ENCODE measurements around the gene ACOT7.

DNA sequence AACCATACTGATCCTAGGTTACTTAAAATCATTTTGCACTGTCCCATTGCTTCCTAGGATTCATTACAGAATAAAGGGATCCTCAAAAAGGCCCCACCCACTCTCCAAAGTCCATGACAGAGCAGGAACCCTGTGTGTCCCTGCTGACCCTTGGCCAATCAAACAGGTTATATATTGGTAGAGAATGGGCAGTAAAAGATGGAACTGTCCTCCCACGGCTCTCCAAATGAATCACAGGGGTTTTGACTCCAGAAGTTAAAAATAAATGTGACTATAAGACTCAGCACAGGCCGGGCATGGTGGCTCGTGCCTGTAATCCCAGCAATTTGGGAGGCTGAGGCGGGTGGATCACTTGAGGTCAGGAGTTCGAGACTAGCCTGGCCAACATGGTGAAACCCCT is 65.5 kb downstream of the ACOT7 start:
- TF ChIP-seq, protein P1, sequence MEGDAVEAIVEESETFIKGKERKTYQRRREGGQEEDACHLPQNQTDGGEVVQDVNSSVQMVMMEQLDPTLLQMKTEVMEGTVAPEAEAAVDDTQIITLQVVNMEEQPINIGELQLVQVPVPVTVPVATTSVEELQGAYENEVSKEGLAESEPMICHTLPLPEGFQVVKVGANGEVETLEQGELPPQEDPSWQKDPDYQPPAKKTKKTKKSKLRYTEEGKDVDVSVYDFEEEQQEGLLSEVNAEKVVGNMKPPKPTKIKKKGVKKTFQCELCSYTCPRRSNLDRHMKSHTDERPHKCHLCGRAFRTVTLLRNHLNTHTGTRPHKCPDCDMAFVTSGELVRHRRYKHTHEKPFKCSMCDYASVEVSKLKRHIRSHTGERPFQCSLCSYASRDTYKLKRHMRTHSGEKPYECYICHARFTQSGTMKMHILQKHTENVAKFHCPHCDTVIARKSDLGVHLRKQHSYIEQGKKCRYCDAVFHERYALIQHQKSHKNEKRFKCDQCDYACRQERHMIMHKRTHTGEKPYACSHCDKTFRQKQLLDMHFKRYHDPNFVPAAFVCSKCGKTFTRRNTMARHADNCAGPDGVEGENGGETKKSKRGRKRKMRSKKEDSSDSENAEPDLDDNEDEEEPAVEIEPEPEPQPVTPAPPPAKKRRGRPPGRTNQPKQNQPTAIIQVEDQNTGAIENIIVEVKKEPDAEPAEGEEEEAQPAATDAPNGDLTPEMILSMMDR (conservative IDR thresholded peaks at IDR 0.05; ENCODE audit: low read depth, low read length) = no peak
- TF ChIP-seq EZH2 (IDR thresholded peaks at IDR 0.05; ENCODE audit: low read length, unreplicated experiment) = no peak

Data from PC-3 (cell line).